GM23248 (cell line): ENCODE measurements around the gene C10orf71.

Source experiments
- EZH2 ChIP-seq: fragments of 200-600 bp; sonication (generic); IDR thresholded peaks from 2 replicates; pipeline ENCODE4 v1.6.1; 2018; ENCODE audit warnings: antibody characterized with exemption, mild to moderate bottlenecking; ENCODE audit not compliant: insufficient read depth, poor library complexity, severe bottlenecking
- EZH2phosphoT487 ChIP-seq: fragments of 200-600 bp; sonication (generic); IDR thresholded peaks from 2 replicates; pipeline ENCODE4 v1.6.1; 2018; ENCODE audit warnings: antibody characterized with exemption, moderate library complexity, mild to moderate bottlenecking, low read depth; ENCODE audit not compliant: insufficient read depth

DNA sequence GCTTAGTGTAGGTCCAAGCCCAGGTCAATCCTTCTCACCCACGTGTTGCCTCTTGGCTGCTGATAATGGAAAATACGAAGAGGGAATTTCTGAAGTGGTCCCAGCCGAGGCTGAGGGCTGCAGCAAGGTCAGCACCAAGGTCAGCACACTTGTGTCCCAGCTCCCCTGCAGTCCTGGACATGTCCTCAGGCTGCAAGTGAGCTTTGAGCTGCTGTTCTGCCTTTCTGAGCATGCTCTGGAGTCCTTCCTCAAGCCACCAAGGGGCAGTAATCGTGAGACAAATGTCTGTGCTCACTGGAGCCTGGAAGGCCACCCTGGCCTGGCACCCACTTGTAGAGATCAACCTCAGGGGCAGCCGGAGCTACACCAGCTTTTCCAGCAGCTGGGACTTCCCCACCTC lies 68.6 kb downstream of the C10orf71 start:
- TF ChIP-seq EZH2 (no peak), EZH2phosphoT487 (no peak)
